Measurements from ENCODE around the gene SKOR2.

DNA sequence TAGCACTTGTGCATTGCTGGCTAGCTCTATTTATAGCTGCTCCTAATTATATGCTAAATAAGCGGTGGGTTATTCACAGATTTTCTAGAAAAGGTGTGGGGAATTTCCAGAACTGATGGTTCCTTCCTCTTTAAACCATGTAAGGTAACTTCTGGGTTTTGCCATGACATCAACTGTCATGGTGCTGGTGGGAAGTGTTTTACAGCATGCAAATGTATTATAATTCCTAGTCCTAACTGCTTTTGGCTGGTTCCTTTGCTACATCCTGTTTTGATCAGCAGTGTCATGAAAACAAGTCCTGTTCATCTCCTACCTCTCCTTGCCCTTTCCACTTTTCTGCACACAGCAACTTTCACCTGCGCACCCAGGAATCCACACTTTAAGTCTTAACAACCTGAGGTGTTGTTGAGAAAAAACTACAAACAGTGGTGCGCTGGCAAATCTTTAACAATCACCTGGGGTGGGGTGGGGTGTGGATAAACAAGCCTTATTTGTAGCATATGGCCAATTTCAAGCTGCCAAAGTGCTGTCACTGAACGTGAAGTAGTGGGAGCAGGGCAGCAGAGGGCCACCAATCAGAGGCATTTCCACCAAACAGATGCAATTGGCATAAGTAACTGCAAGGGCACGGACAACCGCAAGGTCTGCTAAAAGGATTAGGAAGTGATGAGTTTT is 33.4 kb upstream of the SKOR2 start:
- TF ChIP-seq USF2 (IDR thresholded peaks at IDR 0.05; ENCODE audit: low read depth, low read length) (no peak), RFX5 (IDR thresholded peaks at IDR 0.05; ENCODE audit: low read depth, low read length) (no peak), POLR2A (IDR thresholded peaks at IDR 0.05; ENCODE audit: low read depth, low read length) (no peak), RCOR1 (IDR thresholded peaks at IDR 0.05; ENCODE audit: insufficient replicate concordance, low read length) (no peak), RAD21 (IDR thresholded peaks at IDR 0.05; ENCODE audit: low read length) (no peak), MXI1 (IDR thresholded peaks at IDR 0.05; ENCODE audit: borderline replicate concordance, low read depth, low read length) (no peak), FOS (IDR thresholded peaks at IDR 0.05; ENCODE audit: low read depth, low read length) (no peak), BHLHE40 (IDR thresholded peaks at IDR 0.05; ENCODE audit: low read depth, low read length) (no peak)
- TF ChIP-seq, protein P1, sequence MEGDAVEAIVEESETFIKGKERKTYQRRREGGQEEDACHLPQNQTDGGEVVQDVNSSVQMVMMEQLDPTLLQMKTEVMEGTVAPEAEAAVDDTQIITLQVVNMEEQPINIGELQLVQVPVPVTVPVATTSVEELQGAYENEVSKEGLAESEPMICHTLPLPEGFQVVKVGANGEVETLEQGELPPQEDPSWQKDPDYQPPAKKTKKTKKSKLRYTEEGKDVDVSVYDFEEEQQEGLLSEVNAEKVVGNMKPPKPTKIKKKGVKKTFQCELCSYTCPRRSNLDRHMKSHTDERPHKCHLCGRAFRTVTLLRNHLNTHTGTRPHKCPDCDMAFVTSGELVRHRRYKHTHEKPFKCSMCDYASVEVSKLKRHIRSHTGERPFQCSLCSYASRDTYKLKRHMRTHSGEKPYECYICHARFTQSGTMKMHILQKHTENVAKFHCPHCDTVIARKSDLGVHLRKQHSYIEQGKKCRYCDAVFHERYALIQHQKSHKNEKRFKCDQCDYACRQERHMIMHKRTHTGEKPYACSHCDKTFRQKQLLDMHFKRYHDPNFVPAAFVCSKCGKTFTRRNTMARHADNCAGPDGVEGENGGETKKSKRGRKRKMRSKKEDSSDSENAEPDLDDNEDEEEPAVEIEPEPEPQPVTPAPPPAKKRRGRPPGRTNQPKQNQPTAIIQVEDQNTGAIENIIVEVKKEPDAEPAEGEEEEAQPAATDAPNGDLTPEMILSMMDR (conservative IDR thresholded peaks at IDR 0.05; ENCODE audit: low read depth, low read length): no peak
- TF ChIP-seq, protein P2, sequence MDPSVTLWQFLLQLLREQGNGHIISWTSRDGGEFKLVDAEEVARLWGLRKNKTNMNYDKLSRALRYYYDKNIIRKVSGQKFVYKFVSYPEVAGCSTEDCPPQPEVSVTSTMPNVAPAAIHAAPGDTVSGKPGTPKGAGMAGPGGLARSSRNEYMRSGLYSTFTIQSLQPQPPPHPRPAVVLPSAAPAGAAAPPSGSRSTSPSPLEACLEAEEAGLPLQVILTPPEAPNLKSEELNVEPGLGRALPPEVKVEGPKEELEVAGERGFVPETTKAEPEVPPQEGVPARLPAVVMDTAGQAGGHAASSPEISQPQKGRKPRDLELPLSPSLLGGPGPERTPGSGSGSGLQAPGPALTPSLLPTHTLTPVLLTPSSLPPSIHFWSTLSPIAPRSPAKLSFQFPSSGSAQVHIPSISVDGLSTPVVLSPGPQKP (IDR thresholded peaks at IDR 0.05; ENCODE audit: borderline replicate concordance, low read depth, low read length): no peak

All from IMR-90 (cell line).